Measurements from ENCODE around the gene PCOLCE2. TPM values are rescaled to one million over a fixed set of nuclear protein-coding genes. Genes with fewer than 3 reads are reported as not detected.

Gene PCOLCE2
- total and polyA plus RNA-seq, 12 donors, result 1.4 to 18.2 (median 4.3) TPM

DNA sequence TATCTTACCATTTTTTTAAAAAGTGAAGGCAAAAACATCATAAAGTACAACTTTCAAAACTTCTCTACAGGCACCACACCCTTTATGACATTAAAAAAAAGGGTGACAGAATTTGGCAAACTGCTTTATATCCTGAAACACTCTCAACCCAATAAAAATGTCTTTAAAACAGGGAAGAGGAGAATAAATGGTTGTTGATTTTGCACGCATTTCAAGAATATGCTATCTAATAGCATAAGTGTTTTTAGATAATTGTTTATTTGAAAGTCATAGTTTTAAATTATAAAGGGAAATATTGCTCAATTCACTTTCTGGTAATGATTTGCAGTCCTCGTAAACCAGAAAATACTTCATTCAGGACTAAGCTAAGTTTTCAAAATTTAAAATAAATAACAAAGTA lies 1.7 kb upstream of the PCOLCE2 start:
- H3K9me3 ChIP-seq (replicated peaks in 1 of 3), result no peaks in the 10 kb centered on the region
- intact Hi-C loops (cut with DNase I), result no loop called here
- no peak overlapping the region for H3K27ac ChIP-seq
- TF ChIP-seq, protein P1, sequence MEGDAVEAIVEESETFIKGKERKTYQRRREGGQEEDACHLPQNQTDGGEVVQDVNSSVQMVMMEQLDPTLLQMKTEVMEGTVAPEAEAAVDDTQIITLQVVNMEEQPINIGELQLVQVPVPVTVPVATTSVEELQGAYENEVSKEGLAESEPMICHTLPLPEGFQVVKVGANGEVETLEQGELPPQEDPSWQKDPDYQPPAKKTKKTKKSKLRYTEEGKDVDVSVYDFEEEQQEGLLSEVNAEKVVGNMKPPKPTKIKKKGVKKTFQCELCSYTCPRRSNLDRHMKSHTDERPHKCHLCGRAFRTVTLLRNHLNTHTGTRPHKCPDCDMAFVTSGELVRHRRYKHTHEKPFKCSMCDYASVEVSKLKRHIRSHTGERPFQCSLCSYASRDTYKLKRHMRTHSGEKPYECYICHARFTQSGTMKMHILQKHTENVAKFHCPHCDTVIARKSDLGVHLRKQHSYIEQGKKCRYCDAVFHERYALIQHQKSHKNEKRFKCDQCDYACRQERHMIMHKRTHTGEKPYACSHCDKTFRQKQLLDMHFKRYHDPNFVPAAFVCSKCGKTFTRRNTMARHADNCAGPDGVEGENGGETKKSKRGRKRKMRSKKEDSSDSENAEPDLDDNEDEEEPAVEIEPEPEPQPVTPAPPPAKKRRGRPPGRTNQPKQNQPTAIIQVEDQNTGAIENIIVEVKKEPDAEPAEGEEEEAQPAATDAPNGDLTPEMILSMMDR (IDR thresholded peaks at IDR 0.05), result no peak
- TF ChIP-seq POLR2A (IDR thresholded peaks at IDR 0.05), result no peak
- peaks cover 23% of the 10 kb centered on the region for H3K27me3 ChIP-seq
- H3K4me3 ChIP-seq, result no peak overlapping the region
- WGBS, 4 donors, result 74 to 84% (median 83%) methylated on average over 2 of the region's 2 CpGs
- DNase-seq, result no peak
- H3K4me1 ChIP-seq (replicated peaks in 1 of 2), result peaks cover 8 to 14% of the 10 kb centered on the region in 2 donors
- H3K36me3 ChIP-seq (replicated peaks in 1 of 2), result no peaks in the 10 kb centered on the region

DNA sequence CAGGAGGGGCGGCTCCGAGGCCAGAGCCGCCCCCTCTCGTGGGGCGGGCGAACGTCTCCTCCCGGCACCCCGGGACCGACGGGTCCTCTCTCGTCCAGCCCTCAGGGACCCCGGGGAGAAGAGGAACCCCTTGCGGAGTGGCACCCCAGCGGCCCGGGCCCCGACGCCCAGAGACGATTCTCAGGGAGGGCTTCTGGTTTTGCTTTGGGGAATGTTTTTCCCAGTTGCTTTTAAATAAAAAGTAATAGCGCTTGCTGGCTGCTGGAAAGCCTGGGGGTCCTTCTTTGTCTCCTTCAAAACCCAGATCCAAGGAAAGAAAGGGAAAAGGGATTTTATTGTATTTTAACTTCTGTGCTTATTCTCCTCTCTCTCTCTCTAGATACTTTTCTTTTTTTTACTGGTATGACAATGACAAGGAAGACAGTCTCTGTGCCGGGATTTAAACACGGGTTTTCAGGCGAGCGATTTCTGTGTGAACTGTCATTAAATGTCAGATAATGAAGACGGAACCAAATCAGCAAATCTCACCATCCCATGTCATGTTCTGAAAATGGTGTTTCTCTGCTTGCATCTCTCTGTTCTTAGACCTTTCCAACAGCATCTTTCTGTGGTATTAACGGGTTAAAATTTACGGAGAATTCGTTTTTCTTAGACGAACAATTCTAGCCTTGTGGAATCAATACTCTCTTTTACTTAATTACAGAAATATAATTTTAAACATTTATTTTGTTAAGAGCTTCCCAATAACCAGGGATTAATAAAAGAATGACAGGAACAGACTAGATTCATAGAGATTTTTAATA lies 530 bp upstream of the PCOLCE2 start:
- 11 to 31% (median 19%) methylated on average over 14 to 29 of the region's 29 CpGs for WGBS, 4 donors
- intact Hi-C loops (cut with DNase I), result no loop called here

DNA sequence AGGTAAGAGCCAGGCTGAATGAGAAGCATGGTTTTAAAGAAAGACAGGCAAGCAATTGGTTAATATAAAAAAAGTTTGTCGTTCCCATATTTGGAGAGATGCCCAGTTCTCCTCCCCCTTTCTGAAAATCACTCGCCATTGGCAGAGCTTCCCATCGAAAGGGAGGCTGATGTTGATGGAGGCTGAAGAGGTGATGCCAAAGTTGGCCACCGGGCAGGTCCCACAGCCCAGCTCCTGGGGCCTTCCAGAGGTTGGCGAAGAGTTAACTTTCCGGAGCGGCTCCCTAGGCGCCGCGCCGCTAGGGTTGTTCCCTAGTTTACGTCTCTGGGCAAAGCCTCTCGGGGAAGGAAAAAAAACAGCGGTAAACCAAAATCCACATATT lies 793 bp downstream of the PCOLCE2 start:
- Histone ChIP-seq H3K4me3 (peak overlapping the region in 2 of 4 donors; percentile 30 to 74), H3K27ac (no peak overlapping the region), H3K27me3 (peaks cover 26% of the 10 kb centered on the region), H3K9me3 (replicated peaks in 1 of 3) (no peaks in the 10 kb centered on the region), H3K4me1 (replicated peaks in 1 of 2) (peaks cover 8 to 14% of the 10 kb centered on the region in 2 donors), H3K36me3 (replicated peaks in 1 of 2) (no peaks in the 10 kb centered on the region)
- TF ChIP-seq, protein P1 (IDR thresholded peaks at IDR 0.05), result no peak
- no peak for TF ChIP-seq POLR2A (IDR thresholded peaks at IDR 0.05)
- DNase-seq, result peak in 1 of 7 donors; percentile 30
- 0 to 3% (median 1%) methylated on average over 5 to 14 of the region's 14 CpGs for WGBS, 4 donors
- intact Hi-C loops (cut with DNase I), result no loop called here

More for the DNA sequence above, 530 bp upstream of the PCOLCE2 start:
- peaks cover 8 to 14% of the 10 kb centered on the region in 2 donors for H3K4me1 ChIP-seq (replicated peaks in 1 of 2)
- H3K36me3 ChIP-seq (replicated peaks in 1 of 2), result no peaks in the 10 kb centered on the region
- no peak overlapping the region for H3K27ac ChIP-seq
- no peak for TF ChIP-seq POLR2A (IDR thresholded peaks at IDR 0.05)
- TF ChIP-seq, protein P1 (IDR thresholded peaks at IDR 0.05), result no peak
- DNase-seq, result no peak
- H3K4me3 ChIP-seq, result peak overlapping the region in 2 of 4 donors; percentile 30 to 74
- peaks cover 26% of the 10 kb centered on the region for H3K27me3 ChIP-seq
- H3K9me3 ChIP-seq (replicated peaks in 1 of 3), result no peaks in the 10 kb centered on the region

DNA sequence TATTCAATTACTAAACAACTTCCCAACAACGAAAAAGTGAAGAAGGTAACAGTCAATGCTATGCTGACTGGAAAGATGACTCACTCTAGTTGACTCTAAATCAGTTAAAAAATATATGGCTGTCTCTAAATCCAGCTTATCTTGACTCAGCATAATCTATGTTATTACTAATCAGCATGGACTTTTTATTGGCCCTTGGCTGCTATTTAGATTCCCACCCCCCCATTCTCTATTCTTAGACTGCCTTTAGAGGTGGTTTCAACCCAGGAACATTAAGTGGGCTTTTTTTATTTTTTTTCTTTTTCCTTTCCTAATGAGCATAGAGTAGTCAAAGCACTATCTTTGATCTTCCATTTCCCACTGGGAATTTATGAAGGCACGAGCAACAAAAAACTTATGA lies 1.9 kb downstream of the PCOLCE2 start:
- no peak overlapping the region for H3K4me3 ChIP-seq

More for the DNA sequence above, 1.9 kb downstream of the PCOLCE2 start:
- H3K9me3 ChIP-seq (replicated peaks in 1 of 3), result no peaks in the 10 kb centered on the region
- DNase-seq, result no peak
- H3K36me3 ChIP-seq (replicated peaks in 1 of 2), result no peaks in the 10 kb centered on the region
- peaks cover 8 to 14% of the 10 kb centered on the region in 2 donors for H3K4me1 ChIP-seq (replicated peaks in 1 of 2)
- H3K27me3 ChIP-seq, result peaks cover 26% of the 10 kb centered on the region
- 36 to 48% (median 36%) methylated on average over 2 of the region's 2 CpGs for WGBS, 4 donors
- intact Hi-C loops (cut with DNase I), result no loop called here
- H3K27ac ChIP-seq, result no peak overlapping the region
- TF ChIP-seq, protein P1 (IDR thresholded peaks at IDR 0.05), result no peak
- TF ChIP-seq POLR2A (IDR thresholded peaks at IDR 0.05), result no peak

Measured in adrenal gland (tissue), 12 donors.